Bronchial epithelial cell (primary cell): Measurements from ENCODE around the gene DRAXIN. TPM values are rescaled to one million over a fixed set of nuclear protein-coding genes. Genes with fewer than 3 reads are reported as not detected.
A peak's percentile ranks its signal among the peaks of the same experiment; 100 is the strongest.

Source experiments
- DNase-seq: peaks from one replicate; pipeline ENCODE4 v3.0.0-alpha.2; 2010; ENCODE audit warnings: low read depth
- FAIRE-seq: peaks from 2 replicates; lab custom pipeline; 2011; peaks lifted over from hg19 to GRCh38; lab: Jason Lieb, UNC
- H3K27me3 ChIP-seq: 2 replicates; pipeline ENCODE4 v1.5.1; 2011; ENCODE audit warnings: low read length; ENCODE audit not compliant: control insufficient read depth, insufficient read depth
- H3K36me3 ChIP-seq: 2 replicates; pipeline ENCODE4 v1.5.1; 2011; ENCODE audit warnings: low read length; ENCODE audit not compliant: control insufficient read depth, insufficient read depth
- H3K4me3 ChIP-seq: 2 replicates; pipeline ENCODE4 v1.5.1; 2011; ENCODE audit warnings: mild to moderate bottlenecking, low read depth, low read length, control low read depth
- total RNA-seq: library from RNA; depleted of rRNA; stranded (reverse); fragments of >200 nt; gene quantifications from 2 replicates; pipeline ENCODE4 v1.2.1, GENCODE V29; 2014
- TF ChIP-seq, protein P1 (sequence below): IDR thresholded peaks from 2 replicates; pipeline ENCODE4 v1.5.1; 2011; ENCODE audit warnings: mild to moderate bottlenecking, moderate library complexity, low read length, control low read depth, inconsistent platforms; ENCODE audit not compliant: insufficient read depth, severe bottlenecking

DRAXIN gene
- total RNA-seq, 1 donor from 2014 or later = not detected

DNA sequence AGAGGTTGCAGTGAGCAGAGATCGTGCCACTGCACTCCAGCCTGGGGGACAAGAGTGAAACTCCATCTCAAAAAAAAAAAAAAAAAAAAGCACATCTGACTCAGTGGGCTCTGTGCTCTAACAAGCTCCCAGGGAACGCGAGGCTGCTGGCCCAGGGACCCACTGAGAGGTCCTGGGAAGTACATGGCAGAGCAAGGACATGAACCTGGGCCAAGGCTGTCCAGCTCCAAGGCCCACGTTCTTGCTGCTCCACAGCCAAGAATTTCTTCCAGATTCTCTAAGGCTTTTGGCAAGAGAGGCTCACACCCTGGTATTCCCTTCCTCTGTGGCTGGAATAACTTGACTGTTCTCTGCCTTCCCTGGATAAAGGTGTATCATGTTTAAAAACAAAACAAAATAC lies 29.0 kb downstream of the DRAXIN start:
- Histone ChIP-seq H3K36me3 (no peaks in the 10 kb centered on the region), H3K27me3 (no peaks in the 10 kb centered on the region), H3K4me3 (no peak overlapping the region)
- TF ChIP-seq, protein P1, sequence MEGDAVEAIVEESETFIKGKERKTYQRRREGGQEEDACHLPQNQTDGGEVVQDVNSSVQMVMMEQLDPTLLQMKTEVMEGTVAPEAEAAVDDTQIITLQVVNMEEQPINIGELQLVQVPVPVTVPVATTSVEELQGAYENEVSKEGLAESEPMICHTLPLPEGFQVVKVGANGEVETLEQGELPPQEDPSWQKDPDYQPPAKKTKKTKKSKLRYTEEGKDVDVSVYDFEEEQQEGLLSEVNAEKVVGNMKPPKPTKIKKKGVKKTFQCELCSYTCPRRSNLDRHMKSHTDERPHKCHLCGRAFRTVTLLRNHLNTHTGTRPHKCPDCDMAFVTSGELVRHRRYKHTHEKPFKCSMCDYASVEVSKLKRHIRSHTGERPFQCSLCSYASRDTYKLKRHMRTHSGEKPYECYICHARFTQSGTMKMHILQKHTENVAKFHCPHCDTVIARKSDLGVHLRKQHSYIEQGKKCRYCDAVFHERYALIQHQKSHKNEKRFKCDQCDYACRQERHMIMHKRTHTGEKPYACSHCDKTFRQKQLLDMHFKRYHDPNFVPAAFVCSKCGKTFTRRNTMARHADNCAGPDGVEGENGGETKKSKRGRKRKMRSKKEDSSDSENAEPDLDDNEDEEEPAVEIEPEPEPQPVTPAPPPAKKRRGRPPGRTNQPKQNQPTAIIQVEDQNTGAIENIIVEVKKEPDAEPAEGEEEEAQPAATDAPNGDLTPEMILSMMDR = no peak
- DNase-seq (no peak), FAIRE-seq (no peak)

DNA sequence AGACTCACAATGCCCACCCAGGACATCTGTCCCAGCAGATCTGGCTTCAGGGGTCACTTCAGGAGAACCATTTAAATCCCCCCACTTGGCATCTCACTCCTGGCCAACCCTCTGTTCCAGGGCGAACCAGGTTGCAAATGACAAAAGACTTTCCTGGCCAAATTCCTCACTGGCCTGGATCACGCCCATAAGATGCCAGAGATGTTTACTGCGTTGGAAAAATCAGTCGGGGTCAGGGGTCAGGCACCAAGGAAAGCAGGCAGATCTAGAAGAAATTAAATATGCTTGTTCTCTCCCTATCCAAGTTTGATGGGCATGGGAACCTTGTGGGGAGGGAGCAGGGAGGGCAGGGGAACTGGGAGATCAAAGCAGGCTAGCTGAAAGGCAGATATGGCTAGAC lies 29.8 kb downstream of the DRAXIN start:
- H3K27me3 ChIP-seq = no peaks in the 10 kb centered on the region
- FAIRE-seq = no peak
- H3K4me3 ChIP-seq = no peak overlapping the region
- TF ChIP-seq, protein P1 = no peak
- H3K36me3 ChIP-seq = no peaks in the 10 kb centered on the region
- DNase-seq = no peak

DNA sequence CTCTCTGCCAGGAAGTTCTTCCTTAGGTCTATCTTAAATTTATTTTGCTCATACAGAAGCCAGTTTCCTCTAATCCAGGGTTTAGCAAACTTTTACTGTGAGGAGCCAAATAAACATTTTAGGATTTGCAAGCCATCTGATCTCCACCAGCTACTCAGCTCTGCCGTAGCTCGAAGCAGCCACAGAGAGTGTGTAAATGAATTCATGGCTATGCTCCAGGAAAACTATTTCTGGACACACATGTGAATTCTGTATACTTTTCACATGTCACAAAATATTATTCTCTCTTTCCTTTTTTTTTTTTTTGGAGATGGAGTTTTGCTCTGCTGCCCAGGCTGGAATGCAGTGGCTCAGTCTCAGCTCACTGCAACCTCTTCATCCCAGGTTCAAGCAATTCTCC lies 31.0 kb downstream of the DRAXIN start:
- no peaks in the 10 kb centered on the region for H3K27me3 ChIP-seq
- no peaks in the 10 kb centered on the region for H3K36me3 ChIP-seq
- H3K4me3 ChIP-seq = no peak overlapping the region
- DNase-seq (no peak), FAIRE-seq (no peak)
- TF ChIP-seq, protein P1 = no peak

DNA sequence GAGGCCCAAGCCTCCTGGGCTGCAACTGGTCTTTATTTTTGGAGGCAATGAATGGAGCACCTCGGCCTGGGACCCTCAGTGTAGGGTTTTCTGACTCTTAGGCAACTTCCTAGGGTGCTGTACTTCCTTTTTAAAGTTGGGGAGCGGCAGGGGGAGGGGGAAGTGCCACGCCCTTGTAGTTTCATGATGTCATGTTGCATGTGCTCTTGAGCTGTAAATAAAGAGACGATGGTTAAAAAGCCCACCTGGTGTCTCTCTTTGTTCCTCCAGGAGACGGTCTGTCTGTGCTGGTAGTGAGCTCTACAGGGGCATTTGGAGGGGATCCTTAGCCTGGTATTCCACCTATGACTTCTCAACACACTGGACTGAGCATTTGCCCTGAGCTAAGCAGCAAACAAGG lies 34.1 kb downstream of the DRAXIN start:
- H3K36me3 ChIP-seq = no peaks in the 10 kb centered on the region
- FAIRE-seq (no peak), DNase-seq (no peak)
- TF ChIP-seq, protein P1 = no peak
- H3K4me3 ChIP-seq = no peak overlapping the region
- H3K27me3 ChIP-seq = no peaks in the 10 kb centered on the region

DNA sequence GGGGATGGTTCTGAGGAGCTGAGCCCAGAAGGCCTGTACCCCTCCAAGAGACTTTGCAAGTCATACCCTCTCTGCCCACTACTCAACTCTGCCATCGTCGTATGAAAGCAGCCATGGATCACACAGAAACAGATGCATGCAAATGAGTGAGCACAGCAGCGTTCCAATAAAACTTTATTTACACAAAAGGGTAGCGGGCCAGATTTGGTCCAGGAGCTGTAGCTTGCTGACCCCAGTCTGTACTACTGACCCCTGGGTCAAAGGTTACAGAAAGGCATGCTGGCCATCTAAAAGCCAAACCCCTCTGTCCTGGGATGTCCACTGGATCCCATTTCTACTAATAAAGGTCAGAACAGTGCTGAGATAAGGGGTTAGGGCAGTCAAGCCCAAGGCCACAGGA lies 35.6 kb downstream of the DRAXIN start:
- no peaks in the 10 kb centered on the region for H3K36me3 ChIP-seq
- H3K4me3 ChIP-seq = no peak overlapping the region
- FAIRE-seq (peak; percentile 23), DNase-seq (no peak)
- TF ChIP-seq, protein P1 = no peak
- H3K27me3 ChIP-seq = no peaks in the 10 kb centered on the region

DNA sequence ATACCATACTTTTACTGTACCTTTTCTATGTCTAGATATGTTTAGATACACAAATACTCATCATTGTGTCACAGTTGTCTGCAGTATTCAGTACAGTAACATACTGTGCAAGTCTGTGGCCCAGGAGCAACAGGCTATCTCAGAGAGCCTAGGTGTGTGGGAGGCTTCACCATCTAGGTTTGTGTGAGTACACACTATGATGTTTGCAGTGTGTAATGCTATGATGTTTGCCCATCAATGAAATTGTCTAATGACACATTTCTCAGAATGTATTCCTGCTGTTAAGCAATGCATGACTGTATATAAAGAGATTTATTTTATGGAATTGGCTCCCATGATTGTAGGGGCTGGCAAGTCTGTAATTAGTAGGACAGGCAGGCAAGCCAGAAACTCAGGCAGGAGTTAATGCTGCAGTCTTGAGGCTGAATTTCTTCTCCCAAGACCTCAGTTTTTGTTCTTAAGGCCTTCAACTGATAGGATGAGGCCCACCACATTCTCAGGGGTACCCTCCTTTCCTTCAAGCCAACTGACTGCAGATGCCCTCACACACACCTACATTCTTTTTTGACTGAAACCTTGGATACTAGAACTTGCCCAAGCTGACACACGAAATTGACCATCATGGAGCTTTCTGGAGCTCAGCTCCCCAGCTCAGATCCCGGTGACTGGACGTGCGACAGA lies 36.8 kb downstream of the DRAXIN start:
- TF ChIP-seq, protein P1 = no peak
- H3K27me3 ChIP-seq = no peaks in the 10 kb centered on the region
- peak; percentile 76 for DNase-seq
- H3K36me3 ChIP-seq = no peaks in the 10 kb centered on the region
- no peak for FAIRE-seq
- H3K4me3 ChIP-seq = no peak overlapping the region
